HL-60 (cell line): ENCODE measurements around the gene SF3B1.

Experiments used
- DNase-seq, 2 experiments: peaks; one replicate each; pipeline ENCODE4 v3.0.0-alpha.2; 2010 to 2020; ENCODE audit warnings: low read depth in 1 of 2, low spot score in 1 of 2
- H3K27ac ChIP-seq: fragments of 250-450 bp; sonication (Bioruptor Pico); replicated peaks from 2 replicates; pipeline ENCODE4 v1.5.1; 2020; ENCODE audit warnings: mild to moderate bottlenecking, moderate library complexity
- H3K27me3 ChIP-seq: fragments of 250-450 bp; sonication (Bioruptor Pico); 2 replicates; pipeline ENCODE4 v1.5.1; 2021; ENCODE audit warnings: mild to moderate bottlenecking, moderate library complexity; ENCODE audit not compliant: insufficient read depth, poor library complexity, severe bottlenecking
- H3K4me3 ChIP-seq: replicated peaks from 2 replicates; pipeline ENCODE4 v1.5.1; 2011; ENCODE audit warnings: mild to moderate bottlenecking, control low read depth, low read length; ENCODE audit not compliant: insufficient read depth
- CTCF ChIP-seq: IDR thresholded peaks from one replicate; pipeline ENCODE4 v1.5.1; 2011; ENCODE audit warnings: low read length, control low read depth, inconsistent platforms; ENCODE audit not compliant: insufficient read depth
- GABPA ChIP-seq: IDR thresholded peaks from 2 replicates; pipeline ENCODE4 v1.6.1; 2012; ENCODE audit warnings: low read depth
- POLR2AphosphoS5 ChIP-seq: IDR thresholded peaks from 2 replicates; pipeline ENCODE4 v1.6.1; 2012; ENCODE audit warnings: low read depth
- SPI1 ChIP-seq: IDR thresholded peaks from 2 replicates; pipeline ENCODE4 v1.6.1; 2012; ENCODE audit warnings: low read depth, mild to moderate bottlenecking, borderline replicate concordance
- TF ChIP-seq, protein P1 (sequence below): IDR thresholded peaks from 2 replicates; pipeline ENCODE4 v1.6.1; 2012; ENCODE audit warnings: low read depth; ENCODE audit not compliant: insufficient replicate concordance

SF3B1 gene

GRCh38 chr2:197369228-197369932, 65.4 kb downstream of the SF3B1 start:
- Histone ChIP-seq H3K27me3 (no peaks in the 10 kb centered on the region), H3K27ac (no peak overlapping the region), H3K4me3 (no peak overlapping the region)
- peak in 1 of 2 experiments; percentile 21 for DNase-seq
- TF ChIP-seq CTCF (no peak), SPI1 (no peak), POLR2AphosphoS5 (no peak), GABPA (no peak)
- TF ChIP-seq, protein P1, sequence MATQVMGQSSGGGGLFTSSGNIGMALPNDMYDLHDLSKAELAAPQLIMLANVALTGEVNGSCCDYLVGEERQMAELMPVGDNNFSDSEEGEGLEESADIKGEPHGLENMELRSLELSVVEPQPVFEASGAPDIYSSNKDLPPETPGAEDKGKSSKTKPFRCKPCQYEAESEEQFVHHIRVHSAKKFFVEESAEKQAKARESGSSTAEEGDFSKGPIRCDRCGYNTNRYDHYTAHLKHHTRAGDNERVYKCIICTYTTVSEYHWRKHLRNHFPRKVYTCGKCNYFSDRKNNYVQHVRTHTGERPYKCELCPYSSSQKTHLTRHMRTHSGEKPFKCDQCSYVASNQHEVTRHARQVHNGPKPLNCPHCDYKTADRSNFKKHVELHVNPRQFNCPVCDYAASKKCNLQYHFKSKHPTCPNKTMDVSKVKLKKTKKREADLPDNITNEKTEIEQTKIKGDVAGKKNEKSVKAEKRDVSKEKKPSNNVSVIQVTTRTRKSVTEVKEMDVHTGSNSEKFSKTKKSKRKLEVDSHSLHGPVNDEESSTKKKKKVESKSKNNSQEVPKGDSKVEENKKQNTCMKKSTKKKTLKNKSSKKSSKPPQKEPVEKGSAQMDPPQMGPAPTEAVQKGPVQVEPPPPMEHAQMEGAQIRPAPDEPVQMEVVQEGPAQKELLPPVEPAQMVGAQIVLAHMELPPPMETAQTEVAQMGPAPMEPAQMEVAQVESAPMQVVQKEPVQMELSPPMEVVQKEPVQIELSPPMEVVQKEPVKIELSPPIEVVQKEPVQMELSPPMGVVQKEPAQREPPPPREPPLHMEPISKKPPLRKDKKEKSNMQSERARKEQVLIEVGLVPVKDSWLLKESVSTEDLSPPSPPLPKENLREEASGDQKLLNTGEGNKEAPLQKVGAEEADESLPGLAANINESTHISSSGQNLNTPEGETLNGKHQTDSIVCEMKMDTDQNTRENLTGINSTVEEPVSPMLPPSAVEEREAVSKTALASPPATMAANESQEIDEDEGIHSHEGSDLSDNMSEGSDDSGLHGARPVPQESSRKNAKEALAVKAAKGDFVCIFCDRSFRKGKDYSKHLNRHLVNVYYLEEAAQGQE: no peak

GRCh38 chr2:197368412-197368811, 66.4 kb downstream of the SF3B1 start:
- no peak overlapping the region for H3K27ac ChIP-seq
- no peaks in the 10 kb centered on the region for H3K27me3 ChIP-seq
- TF ChIP-seq CTCF (no peak), SPI1 (no peak), POLR2AphosphoS5 (no peak), GABPA (no peak)
- TF ChIP-seq, protein P1: no peak
- no peak overlapping the region for H3K4me3 ChIP-seq
- no peak for DNase-seq

GRCh38 chr2:197363998-197364397, 70.8 kb downstream of the SF3B1 start:
- H3K27ac ChIP-seq: no peak overlapping the region
- no peaks in the 10 kb centered on the region for H3K27me3 ChIP-seq
- no peak for DNase-seq
- H3K4me3 ChIP-seq: no peak overlapping the region
- TF ChIP-seq, protein P1: no peak
- TF ChIP-seq GABPA (no peak), SPI1 (no peak), POLR2AphosphoS5 (no peak)
